Measurements from ENCODE around the gene DENND1C.

- TF ChIP-seq CTCF (IDR thresholded peaks at IDR 0.05; ENCODE audit: low read depth, low read length, poor library complexity, severe bottlenecking) (no peak), EZH2phosphoT487 (IDR thresholded peaks at IDR 0.05; ENCODE audit: borderline replicate concordance, low read length) (no peak)
Observed at GRCh38 chr19:6528544-6529121, 47.0 kb upstream of the DENND1C start.

Measured in DOHH2 (cell line).